ENCODE data around the gene PGM1. TPM values are rescaled to one million over a fixed set of nuclear protein-coding genes. Genes with fewer than 3 reads are reported as not detected.

The PGM1 gene
- total RNA-seq, 2 experiments from 2014 or later: 32.8 to 34.5 TPM

DNA sequence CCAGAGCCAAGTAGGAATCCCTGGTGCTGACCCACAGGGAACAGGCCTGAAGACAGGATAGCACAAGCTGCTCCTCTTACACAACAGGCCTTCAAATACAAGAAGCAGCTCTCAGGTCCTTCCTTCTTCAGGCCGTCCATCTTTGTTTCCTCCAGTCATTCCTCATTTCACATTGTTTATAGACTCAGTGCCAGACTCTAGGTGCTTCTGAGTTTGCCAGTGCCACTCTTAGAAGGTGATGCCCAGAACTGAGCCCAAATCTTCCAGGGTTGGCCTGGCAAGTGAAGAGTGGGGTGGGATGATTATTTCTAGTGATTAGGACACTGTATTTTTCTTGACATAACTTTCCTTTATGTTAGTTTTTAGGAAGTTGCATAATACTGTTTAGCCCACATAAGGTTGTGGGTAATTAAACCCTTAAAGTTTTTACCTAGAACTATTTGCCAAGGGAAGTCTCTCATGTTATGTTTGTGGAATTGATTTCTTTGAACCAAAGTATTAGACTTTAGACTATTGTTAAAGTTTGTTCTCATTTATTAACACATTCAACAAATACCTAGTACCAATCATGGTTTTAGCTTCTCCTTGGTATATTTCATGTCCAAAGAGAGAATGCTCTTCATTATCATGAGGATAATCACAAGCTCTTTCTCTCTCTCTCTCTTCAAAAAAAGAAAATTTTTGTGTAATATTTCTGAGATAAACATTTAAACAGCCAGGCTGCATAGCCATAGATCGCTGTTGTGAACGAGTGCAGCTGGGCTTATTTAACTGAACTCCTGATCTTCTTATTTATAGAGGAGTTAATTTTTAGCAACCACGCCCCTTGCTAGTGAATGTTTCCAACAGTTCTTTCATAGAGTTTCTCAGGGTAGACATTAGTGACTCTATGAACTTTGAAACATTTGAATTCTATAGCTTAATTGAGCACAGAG lies 47.7 kb downstream of the PGM1 start:
- Mint-ChIP-seq H3K27ac (no peak overlapping the region), H3K4me1 (peaks cover 4% of the 10 kb centered on the region), H3K4me3 (no peak overlapping the region), H3K36me3 (ENCODE audit: low read depth) (peaks cover 47% of the 10 kb centered on the region), H3K27me3 (no peaks in the 10 kb centered on the region), H3K9me3 (no peaks in the 10 kb centered on the region)
- DNase-seq: no peak
- ChIA-PET POLR2A (interaction anchor here (1.0 kb wide), 1 partner anchor 12 kb away, joined by 3 read pairs; no protein-coding TSS in a partner anchor), CTCF (interaction anchor here (0.6 kb wide), 1 partner anchor 170 kb away, joined by 3 read pairs; no protein-coding TSS in a partner anchor)

DNA sequence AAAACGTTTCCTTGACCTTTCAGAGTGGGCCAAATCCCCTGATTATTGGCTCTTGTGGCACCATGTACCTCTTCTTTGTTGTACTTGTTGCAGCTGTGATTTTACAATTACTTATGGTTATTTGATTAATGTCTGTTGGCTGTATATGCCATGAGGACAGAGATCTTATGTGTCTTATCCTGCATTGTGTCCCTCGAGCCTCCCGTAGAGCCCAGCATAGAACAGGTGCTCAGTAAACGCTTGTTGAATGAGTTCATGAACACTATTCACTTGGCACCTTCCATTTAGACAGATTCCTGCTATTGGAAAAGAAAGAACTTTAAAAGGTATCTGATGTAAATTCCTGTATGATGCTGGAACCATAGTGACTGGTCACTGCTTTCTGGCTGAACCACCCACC lies 48.4 kb downstream of the PGM1 start:
- no peaks in the 10 kb centered on the region for H3K9me3 Mint-ChIP-seq
- H3K27ac Mint-ChIP-seq: no peak overlapping the region
- no peak for DNase-seq
- H3K27me3 Mint-ChIP-seq: no peaks in the 10 kb centered on the region
- H3K36me3 Mint-ChIP-seq (ENCODE audit: low read depth): peaks cover 42% of the 10 kb centered on the region
- POLR2A ChIA-PET: interaction anchor here (1.0 kb wide), 1 partner anchor 11 kb away, joined by 3 read pairs; no protein-coding TSS in a partner anchor
- CTCF ChIA-PET: interaction anchor here (0.6 kb wide), 1 partner anchor 170 kb away, joined by 3 read pairs; no protein-coding TSS in a partner anchor
- peaks cover 5% of the 10 kb centered on the region for H3K4me1 Mint-ChIP-seq
- H3K4me3 Mint-ChIP-seq: no peak overlapping the region

DNA sequence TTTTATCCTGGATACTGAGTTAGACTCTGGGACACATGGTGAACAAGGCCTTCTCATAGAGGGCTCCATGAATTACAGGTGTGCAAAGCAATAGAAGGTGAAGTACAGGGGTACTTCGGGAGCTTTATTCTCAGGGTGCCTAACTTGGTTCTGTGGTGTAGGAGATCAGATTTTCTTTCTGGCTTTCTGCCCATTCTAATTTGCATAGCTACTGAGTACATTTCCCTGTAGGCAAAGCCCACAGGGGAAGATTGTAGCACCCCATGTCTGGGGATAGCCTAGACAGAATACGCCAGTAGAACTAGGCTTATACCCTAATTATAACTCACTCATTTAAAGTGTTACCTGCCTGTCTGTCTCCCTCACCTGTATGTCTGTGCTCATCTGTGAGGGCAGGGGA lies 49.7 kb downstream of the PGM1 start:
- Mint-ChIP-seq H3K4me1 (peaks cover 5% of the 10 kb centered on the region), H3K9me3 (no peaks in the 10 kb centered on the region), H3K27me3 (no peaks in the 10 kb centered on the region), H3K27ac (no peak overlapping the region), H3K36me3 (ENCODE audit: low read depth) (peaks cover 43% of the 10 kb centered on the region), H3K4me3 (no peak overlapping the region)
- ChIA-PET CTCF (no interaction called here), POLR2A (no interaction called here)
- no peak for DNase-seq

DNA sequence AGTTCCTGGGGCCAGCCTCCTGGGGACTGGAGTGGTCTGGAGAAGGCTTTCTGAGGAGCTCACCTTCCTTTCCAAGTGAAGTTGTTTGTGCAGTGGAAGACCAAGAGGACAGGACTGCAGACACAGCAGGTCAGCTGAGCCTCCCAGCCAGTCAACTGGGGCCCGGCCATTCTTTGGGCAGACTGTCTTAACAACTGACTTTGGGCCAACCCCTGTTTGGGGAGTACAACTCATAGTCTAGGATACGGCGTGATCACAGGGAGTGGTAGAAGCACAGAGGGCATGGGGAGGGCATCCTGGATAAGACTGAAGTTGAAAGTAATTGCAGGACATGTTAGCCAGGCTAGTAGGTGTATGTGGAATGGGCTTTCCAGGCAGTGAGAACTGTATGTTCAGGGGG lies 50.3 kb downstream of the PGM1 start:
- Mint-ChIP-seq H3K27me3 (no peaks in the 10 kb centered on the region), H3K27ac (no peak overlapping the region)

DNA sequence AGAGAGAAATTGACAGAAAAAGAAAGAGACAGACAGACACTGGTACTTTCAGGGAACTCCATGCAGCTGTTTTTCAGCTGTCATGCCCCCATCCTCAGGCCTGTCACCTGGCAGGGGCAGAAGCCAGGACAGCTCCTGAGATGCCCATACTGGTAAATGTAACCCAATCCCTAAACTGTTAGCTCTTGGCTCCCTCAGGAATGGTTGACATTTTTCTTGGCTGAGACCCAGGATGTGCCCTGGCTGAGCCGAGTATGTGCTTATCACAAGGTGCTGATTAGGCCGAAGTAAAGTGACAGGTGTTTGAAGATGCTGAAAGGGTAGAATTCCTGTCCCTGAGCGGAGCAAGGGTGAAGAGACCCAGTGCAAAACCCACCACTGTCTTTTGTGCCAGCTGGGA lies 50.7 kb downstream of the PGM1 start:
- no peak for DNase-seq
- ChIA-PET CTCF (no interaction called here), POLR2A (no interaction called here)
- no peaks in the 10 kb centered on the region for H3K9me3 Mint-ChIP-seq
- peaks cover 43% of the 10 kb centered on the region for H3K36me3 Mint-ChIP-seq (ENCODE audit: low read depth)
- H3K4me1 Mint-ChIP-seq: peaks cover 5% of the 10 kb centered on the region
- H3K27ac Mint-ChIP-seq: no peak overlapping the region
- no peaks in the 10 kb centered on the region for H3K27me3 Mint-ChIP-seq
- H3K4me3 Mint-ChIP-seq: no peak overlapping the region

More for the DNA sequence above, 50.3 kb downstream of the PGM1 start:
- CTCF ChIA-PET: no interaction called here
- peaks cover 5% of the 10 kb centered on the region for H3K4me1 Mint-ChIP-seq
- no peaks in the 10 kb centered on the region for H3K9me3 Mint-ChIP-seq
- no peak overlapping the region for H3K4me3 Mint-ChIP-seq
- H3K36me3 Mint-ChIP-seq (ENCODE audit: low read depth): peaks cover 44% of the 10 kb centered on the region
- DNase-seq: no peak
- POLR2A ChIA-PET: no interaction called here

DNA sequence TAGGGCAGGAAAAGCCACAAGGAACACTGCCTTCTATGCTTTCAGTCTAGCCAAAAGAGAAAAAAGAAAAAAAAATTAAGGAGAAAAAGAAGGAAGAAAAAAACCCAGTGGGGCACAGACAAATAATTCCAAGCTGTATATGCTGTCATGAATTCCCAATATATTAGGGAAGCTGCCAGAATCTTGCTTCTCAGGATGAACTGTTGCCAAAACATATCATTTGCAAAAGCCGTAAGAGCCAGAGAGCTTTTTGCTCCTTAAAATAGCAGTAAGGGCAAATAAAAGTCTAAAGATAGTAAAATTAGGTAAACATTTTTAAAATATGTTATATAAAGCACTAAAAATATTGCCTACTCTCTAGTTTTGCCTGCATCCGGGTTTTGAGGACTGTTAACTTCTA lies 52.1 kb downstream of the PGM1 start:
- ChIA-PET POLR2A (no interaction called here), CTCF (no interaction called here)
- Mint-ChIP-seq H3K36me3 (ENCODE audit: low read depth) (peaks cover 35% of the 10 kb centered on the region), H3K27ac (no peak overlapping the region), H3K4me1 (peaks cover 10% of the 10 kb centered on the region), H3K27me3 (no peaks in the 10 kb centered on the region), H3K9me3 (no peaks in the 10 kb centered on the region), H3K4me3 (no peak overlapping the region)
- DNase-seq: no peak

DNA sequence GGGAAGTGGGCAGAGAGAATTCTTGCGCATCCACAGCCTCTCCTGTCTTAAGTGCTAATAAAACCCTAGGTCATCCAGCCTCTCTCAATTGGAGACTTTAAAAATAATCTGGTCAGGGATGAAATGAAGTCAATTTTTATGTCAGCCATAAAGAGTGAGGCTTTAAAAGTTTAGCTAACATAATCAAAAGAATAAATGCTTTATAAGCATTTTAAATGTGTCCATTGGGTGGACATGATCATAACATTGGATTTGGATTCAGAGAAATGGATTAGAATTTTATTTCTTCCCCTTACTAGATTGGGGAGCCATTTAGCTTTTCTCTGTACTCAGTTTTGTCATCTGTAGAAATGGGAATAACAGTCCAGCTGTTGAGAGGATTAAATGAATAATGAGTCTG lies 55.5 kb downstream of the PGM1 start:
- H3K36me3 Mint-ChIP-seq (ENCODE audit: low read depth): peaks cover 44% of the 10 kb centered on the region
- no peaks in the 10 kb centered on the region for H3K9me3 Mint-ChIP-seq
- ChIA-PET CTCF (no interaction called here), POLR2A (no interaction called here)
- no peak for DNase-seq
- H3K27ac Mint-ChIP-seq: no peak overlapping the region
- no peak overlapping the region for H3K4me3 Mint-ChIP-seq
- no peaks in the 10 kb centered on the region for H3K27me3 Mint-ChIP-seq
- H3K4me1 Mint-ChIP-seq: peaks cover 37% of the 10 kb centered on the region

DNA sequence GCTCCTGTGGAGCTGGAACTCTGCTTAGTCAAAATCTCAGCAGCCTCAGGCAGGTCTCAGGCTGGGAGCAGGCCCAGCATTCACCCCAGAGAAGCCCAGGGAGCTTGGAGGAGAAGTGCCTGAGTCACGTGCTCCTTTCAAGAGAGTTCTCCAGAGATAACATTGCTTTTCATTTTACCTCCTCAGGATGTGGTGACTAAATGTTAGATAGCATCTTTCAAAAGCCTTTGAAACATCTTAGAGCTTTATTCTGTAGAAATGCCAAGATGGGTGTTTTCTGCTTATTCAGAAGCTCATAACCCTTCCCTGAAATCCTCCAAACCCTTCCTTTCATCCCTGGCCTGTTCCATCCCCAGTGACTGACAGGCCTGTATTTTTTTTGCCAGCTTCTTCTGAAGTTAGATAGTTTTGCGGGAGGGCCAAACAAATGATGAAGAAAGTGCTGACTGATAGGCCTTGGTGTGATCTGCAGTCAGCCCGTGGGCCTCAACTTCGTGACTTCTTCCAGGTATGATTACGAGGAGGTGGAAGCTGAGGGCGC lies 58.0 kb downstream of the PGM1 start:
- H3K36me3 Mint-ChIP-seq (ENCODE audit: low read depth): peaks cover 59% of the 10 kb centered on the region
- peak overlapping the region; percentile 97 for H3K27ac Mint-ChIP-seq
- DNase-seq: peak; percentile 36
- POLR2A ChIA-PET: interaction anchor here (0.6 to 2.7 kb wide), 12 partner anchors 10 to 128 kb away, joined by 3 to 24 read pairs (median 4); partner anchors contain the start of genes EFCAB7, ITGB3BP and PGM1
- peak overlapping the region; percentile 57 for H3K4me3 Mint-ChIP-seq
- H3K4me1 Mint-ChIP-seq: peaks cover 36% of the 10 kb centered on the region
- no peaks in the 10 kb centered on the region for H3K9me3 Mint-ChIP-seq
- H3K27me3 Mint-ChIP-seq: no peaks in the 10 kb centered on the region
- CTCF ChIA-PET: interaction anchor here (1.1 to 2.1 kb wide), 6 partner anchors 10 to 595 kb away, joined by 3 to 13 read pairs (median 4); no protein-coding TSS in a partner anchor

DNA sequence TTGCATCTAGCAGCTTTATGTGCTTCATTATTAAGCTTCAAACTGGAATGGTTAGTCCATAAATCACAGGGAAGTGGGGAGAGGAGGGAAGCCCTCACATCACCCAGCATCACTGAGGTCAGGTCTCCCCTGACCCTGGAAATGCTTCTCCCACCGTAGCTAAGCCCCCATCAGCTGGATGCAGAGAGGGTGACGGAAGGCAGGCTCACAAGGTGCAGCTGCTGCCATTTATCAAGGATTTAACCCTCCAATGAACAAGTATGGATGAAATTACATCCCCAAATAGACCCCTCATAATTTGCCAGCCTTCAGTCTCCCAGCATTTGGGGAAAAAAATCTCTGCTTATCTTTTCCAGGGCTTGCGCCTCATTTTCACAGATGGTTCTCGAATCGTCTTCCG lies 60.8 kb downstream of the PGM1 start:
- peaks cover 63% of the 10 kb centered on the region for H3K36me3 Mint-ChIP-seq (ENCODE audit: low read depth)

DNA sequence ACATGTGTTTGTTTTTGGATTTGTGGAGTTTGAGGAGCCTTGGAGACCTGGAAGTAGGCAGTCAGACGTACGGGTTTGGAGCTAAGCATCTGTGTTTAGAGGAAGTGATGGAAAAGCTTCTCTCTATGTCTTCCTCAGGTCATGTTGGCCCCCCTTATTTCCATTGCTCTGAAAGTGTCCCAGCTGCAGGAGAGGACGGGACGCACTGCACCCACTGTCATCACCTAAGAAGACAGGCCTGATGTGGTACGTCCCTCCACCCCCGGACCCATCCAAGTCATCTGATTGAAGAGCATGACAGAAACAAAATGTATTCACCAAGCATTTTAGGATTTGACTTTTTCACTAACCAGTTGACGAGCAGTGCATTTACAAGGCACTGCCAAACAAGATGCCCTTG lies 66.2 kb downstream of the PGM1 start:
- Mint-ChIP-seq H3K4me3 (no peak overlapping the region), H3K9me3 (no peaks in the 10 kb centered on the region), H3K4me1 (peaks cover 29% of the 10 kb centered on the region), H3K36me3 (ENCODE audit: low read depth) (peaks cover 65% of the 10 kb centered on the region), H3K27ac (no peak overlapping the region), H3K27me3 (no peaks in the 10 kb centered on the region)
- DNase-seq: no peak
- POLR2A ChIA-PET: no interaction called here
- CTCF ChIA-PET: no interaction called here

More for the DNA sequence above, 60.8 kb downstream of the PGM1 start:
- no peaks in the 10 kb centered on the region for H3K9me3 Mint-ChIP-seq
- DNase-seq: no peak
- peaks cover 47% of the 10 kb centered on the region for H3K4me1 Mint-ChIP-seq
- H3K4me3 Mint-ChIP-seq: no peak overlapping the region
- H3K27me3 Mint-ChIP-seq: no peaks in the 10 kb centered on the region
- POLR2A ChIA-PET: interaction anchor here (0.8 to 1.3 kb wide), 2 partner anchors 8 to 61 kb away, joined by 3 read pairs; partner anchors contain the start of gene PGM1
- H3K27ac Mint-ChIP-seq: no peak overlapping the region
- CTCF ChIA-PET: no interaction called here

DNA sequence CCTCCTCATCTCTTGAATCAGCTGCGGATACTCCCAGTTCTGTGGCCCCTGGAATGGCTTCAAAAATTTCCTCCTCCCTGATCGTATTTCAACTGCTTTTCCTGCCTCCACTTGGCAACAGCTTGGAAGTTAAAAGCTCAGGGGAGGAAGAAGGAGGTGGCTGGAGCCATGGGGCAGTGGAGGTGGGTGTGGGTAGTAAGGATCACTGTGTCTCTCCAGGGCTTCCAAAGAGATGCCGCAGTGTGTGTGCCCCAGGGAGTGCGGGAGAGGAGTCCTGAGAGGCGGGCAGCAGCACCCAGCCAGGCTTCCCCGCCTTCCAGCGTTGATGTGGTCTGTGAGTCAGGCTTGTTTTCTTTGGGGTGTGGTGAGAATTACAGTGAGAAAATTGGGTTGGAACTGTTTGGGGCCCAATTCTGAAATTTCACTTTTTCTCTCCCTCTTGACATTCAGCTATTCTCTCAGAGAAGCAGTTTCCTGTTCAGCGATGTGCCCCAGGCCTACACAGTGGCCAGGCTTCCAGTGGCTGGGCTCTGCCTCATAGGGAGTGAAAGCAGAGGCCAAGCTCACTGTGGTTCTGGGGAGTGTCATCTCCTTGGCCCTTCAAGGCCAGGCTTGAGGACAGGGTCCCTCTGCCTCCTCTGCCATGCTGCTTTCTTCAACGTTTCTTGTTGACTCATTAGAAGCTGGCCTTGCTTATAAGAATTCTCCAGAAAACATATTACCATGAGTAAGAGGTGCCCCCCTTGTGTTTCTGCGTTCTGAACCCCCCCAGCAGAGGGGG lies 69.0 kb downstream of the PGM1 start:
- peaks cover 55% of the 10 kb centered on the region for H3K36me3 Mint-ChIP-seq (ENCODE audit: low read depth)
- H3K4me1 Mint-ChIP-seq: peaks cover 30% of the 10 kb centered on the region
- ChIA-PET CTCF (interaction anchor here (1.2 to 1.6 kb wide), 2 partner anchors 11 to 30 kb away, joined by 3 to 5 read pairs; no protein-coding TSS in a partner anchor), POLR2A (interaction anchor here (1.0 to 1.4 kb wide), 2 partner anchors 9 to 11 kb away, joined by 3 read pairs; no protein-coding TSS in a partner anchor)
- DNase-seq: no peak
- no peak overlapping the region for H3K27ac Mint-ChIP-seq
- H3K27me3 Mint-ChIP-seq: no peaks in the 10 kb centered on the region
- no peak overlapping the region for H3K4me3 Mint-ChIP-seq
- H3K9me3 Mint-ChIP-seq: peaks cover 4% of the 10 kb centered on the region

DNA sequence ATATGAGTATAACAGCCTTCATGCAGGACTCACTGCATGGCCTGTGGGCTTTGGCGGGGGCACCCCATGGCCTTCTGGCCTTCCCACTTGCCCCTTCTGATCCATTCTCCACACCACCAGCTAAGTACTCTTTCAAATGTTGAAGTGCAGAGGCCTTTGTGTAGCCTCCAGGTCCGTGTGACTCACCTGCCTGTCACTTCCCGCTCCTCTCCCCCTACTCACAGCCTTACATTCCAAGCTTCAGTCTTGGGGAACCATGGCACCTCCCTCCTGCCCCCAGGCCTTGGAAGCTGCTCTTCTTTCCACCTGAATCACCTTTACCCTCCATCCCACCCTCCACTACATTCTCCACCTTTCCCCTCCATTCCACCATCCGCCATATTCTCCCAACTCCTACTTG lies 69.6 kb downstream of the PGM1 start:
- POLR2A ChIA-PET: interaction anchor here (1.0 to 1.4 kb wide), 2 partner anchors 9 to 12 kb away, joined by 3 read pairs; no protein-coding TSS in a partner anchor
- Mint-ChIP-seq H3K27ac (no peak overlapping the region), H3K27me3 (no peaks in the 10 kb centered on the region), H3K36me3 (ENCODE audit: low read depth) (peaks cover 50% of the 10 kb centered on the region), H3K4me1 (peaks cover 26% of the 10 kb centered on the region), H3K4me3 (no peak overlapping the region), H3K9me3 (peaks cover 4% of the 10 kb centered on the region)
- no peak for DNase-seq
- CTCF ChIA-PET: interaction anchor here (1.2 kb wide), 1 partner anchor 29 kb away, joined by 3 read pairs; no protein-coding TSS in a partner anchor

DNA sequence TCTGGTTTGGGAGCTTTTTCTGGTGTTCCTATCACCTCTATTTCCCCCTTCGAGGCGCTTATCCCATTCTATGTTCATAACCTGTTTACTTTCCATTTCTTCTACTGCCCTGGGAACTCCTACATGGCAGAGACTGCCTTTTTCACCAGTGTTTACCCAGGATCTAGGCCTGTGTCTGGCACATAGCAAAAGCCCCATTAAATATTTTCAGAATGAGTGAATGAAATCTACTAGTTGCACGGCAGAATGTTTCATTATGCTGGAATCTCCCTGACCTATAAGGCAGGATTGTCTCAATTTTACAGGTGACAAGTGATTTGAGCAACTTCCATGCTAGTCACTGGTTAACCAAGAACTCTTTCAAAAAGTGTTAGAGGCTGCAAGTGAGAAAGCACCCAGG lies 70.1 kb downstream of the PGM1 start:
- H3K4me1 Mint-ChIP-seq: peaks cover 23% of the 10 kb centered on the region
- H3K27me3 Mint-ChIP-seq: no peaks in the 10 kb centered on the region
- H3K4me3 Mint-ChIP-seq: no peak overlapping the region
- peaks cover 47% of the 10 kb centered on the region for H3K36me3 Mint-ChIP-seq (ENCODE audit: low read depth)
- H3K27ac Mint-ChIP-seq: no peak overlapping the region
- no peak for DNase-seq
- H3K9me3 Mint-ChIP-seq: peaks cover 4% of the 10 kb centered on the region
- POLR2A ChIA-PET: no interaction called here
- CTCF ChIA-PET: no interaction called here

Data from activated CD4-positive, alpha-beta memory T cell treated with anti-CD3 and anti-CD28 coated beads, Interleukin-2, amount 10 ng/mL, durations not matched to agents 7 days and 5 days (primary cell).